K562 (cell line): Measurements from ENCODE around the gene GMDS. TPM values are rescaled to one million over a fixed set of nuclear protein-coding genes. Genes with fewer than 3 reads are reported as not detected.

Experiments used
- ATAC-seq: fragments of 200-7000 bp; cut with Tn5 transposase; 3 replicates; pipeline ENCODE4 v1.9.1; 2020; ENCODE audit warnings: moderate library complexity
- BruUV-seq: library from RNA; stranded (reverse); fragments of 400-500 nt; replicated peaks from 2 replicates; lab custom pipeline; 2021; lab: Mats Ljungman, UMichigan
- CTCF ChIA-PET: fragments of 300-600 bp; formaldehyde crosslinking; extraction: SDS; loops from one replicate; lab custom pipeline; 2021; ENCODE audit warnings: low intra/inter-chr PET ratio; lab: Yijun Ruan, JAX
- POLR2A ChIA-PET: fragments of 300-600, 350-650 bp; sonication (Branson Sonifier 250); formaldehyde crosslinking; extraction: SDS; loops from one replicate; lab custom pipeline; 2021; ENCODE audit warnings: antibody characterized with exemption, inconsistent platforms; lab: Yijun Ruan, JAX
- DNase-seq, 4 experiments: peaks; one replicate each; pipeline versions ENCODE4 v3.0.0 to v3.0.0-alpha.2; 2011 to 2018; ENCODE audit warnings: low spot score in 3 of 4, mixed read lengths in 3 of 4; ENCODE audit errors: extremely low read depth in 1 of 4
- FAIRE-seq: peaks from 2 replicates; lab custom pipeline; 2011; peaks lifted over from hg19 to GRCh38; lab: Jason Lieb, UNC
- H2AFZ ChIP-seq: 2 replicates; pipeline ENCODE4 v1.6.0; 2011; ENCODE audit warnings: low read depth, low read length, control low read depth, inconsistent platforms
- H3K27ac ChIP-seq: fragments of 200-600 bp; 3 replicates; pipeline ENCODE4 v1.8.0; 2011; ENCODE audit warnings: low read depth, mild to moderate bottlenecking, control low read depth, inconsistent platforms, low read length, moderate library complexity, mixed read lengths; ENCODE audit errors: extremely low read depth
- H3K27me3 ChIP-seq, 2 experiments: fragments of 300-600 bp in 1 of 2; 2 replicates in 1 of 2; 3 replicates in 1 of 2; pipeline versions ENCODE4 v1.6.0 to v1.8.0; 2011; ENCODE audit warnings: inconsistent platforms in 2 of 2, low read length in 2 of 2, mild to moderate bottlenecking in 1 of 2, mixed read lengths in 1 of 2, moderate library complexity in 1 of 2; ENCODE audit not compliant: control insufficient read depth in 2 of 2, insufficient read depth in 2 of 2
- H3K36me3 ChIP-seq: fragments of 300-600 bp; 3 replicates; pipeline ENCODE4 v1.8.0; 2011; ENCODE audit warnings: mild to moderate bottlenecking, low read length, inconsistent platforms; ENCODE audit not compliant: control insufficient read depth, insufficient read depth
- H3K4me1 ChIP-seq, 2 experiments: fragments of 200-600 bp in 1 of 2; replicated peaks in 1 of 2; 2 replicates in 1 of 2; 3 replicates in 1 of 2; pipeline versions ENCODE4 v1.5.1 to v1.8.0; 2011; ENCODE audit warnings: inconsistent platforms in 2 of 2, low read length in 2 of 2, mild to moderate bottlenecking in 1 of 2, mixed read lengths in 1 of 2, moderate library complexity in 1 of 2; ENCODE audit not compliant: control insufficient read depth in 2 of 2, insufficient read depth in 2 of 2
- H3K4me2 ChIP-seq: 2 replicates; pipeline ENCODE4 v1.6.1; 2011; ENCODE audit warnings: low read length, control low read depth, inconsistent platforms, mixed read lengths; ENCODE audit not compliant: insufficient read depth
- H3K4me3 ChIP-seq: fragments of 200-600 bp; sonication (generic), shearing (Covaris generic); 2 replicates; pipeline ENCODE4 v1.5.1; 2016; ENCODE audit warnings: control low read depth, inconsistent platforms
- H3K79me2 ChIP-seq: fragments of 200-600 bp; 3 replicates; pipeline ENCODE4 v1.8.0; 2011; ENCODE audit warnings: low read length, inconsistent platforms; ENCODE audit not compliant: control insufficient read depth, insufficient read depth
- H3K9ac ChIP-seq, 2 experiments: 2 replicates each; pipeline versions ENCODE4 v1.6.0 to v1.6.1; 2011; ENCODE audit warnings: low read depth in 2 of 2, low read length in 2 of 2, control low read depth in 1 of 2, inconsistent platforms in 1 of 2, mild to moderate bottlenecking in 1 of 2, mixed read lengths in 1 of 2; ENCODE audit not compliant: insufficient read depth in 1 of 2
- H3K9me1 ChIP-seq: one replicate; pipeline ENCODE4 v1.6.0; 2011; ENCODE audit warnings: inconsistent platforms, mild to moderate bottlenecking, low read length, moderate library complexity; ENCODE audit not compliant: control insufficient read depth, insufficient read depth
- H3K9me3 ChIP-seq: replicated peaks from 2 replicates; pipeline ENCODE4 v1.5.1; 2011; ENCODE audit warnings: low read depth, low read length, inconsistent platforms; ENCODE audit not compliant: control insufficient read depth, insufficient read depth
- H4K20me1 ChIP-seq: replicated peaks from 2 replicates; pipeline ENCODE4 v1.6.1; 2011; ENCODE audit warnings: low read length, inconsistent platforms, mixed read lengths; ENCODE audit not compliant: control insufficient read depth, insufficient read depth
- ETV1 ChIP-seq: fragments of 450-650 bp; conservative IDR thresholded peaks from 2 replicates; pipeline ENCODE4 v1.6.1; 2016; ENCODE audit warnings: missing genetic modification characterization, control low read depth, low read depth, missing compliant biosample characterization
- MEIS2 ChIP-seq: fragments of 450-650 bp; IDR thresholded peaks from 2 replicates; pipeline ENCODE4 v1.6.1; 2014; ENCODE audit warnings: mild to moderate bottlenecking; ENCODE audit not compliant: partially characterized antibody
- RFX7 ChIP-seq: fragments of 250-450 bp; sonication (Bioruptor Pico); IDR thresholded peaks from 2 replicates; pipeline ENCODE4 v1.5.1; 2021; ENCODE audit warnings: mild to moderate bottlenecking
- TAF15 ChIP-seq: fragments of 200-400 bp; formaldehyde crosslinking; IDR thresholded peaks from 2 replicates; pipeline ENCODE4 v1.6.1; 2017; ENCODE audit warnings: mild to moderate bottlenecking, low read depth, low read length, moderate library complexity
- ZKSCAN8 ChIP-seq: fragments of 200-800 bp; sonication (Bioruptor generic); IDR thresholded peaks from 2 replicates; pipeline ENCODE4 v1.6.1; 2016; ENCODE audit warnings: missing genetic modification characterization, missing compliant biosample characterization
- ZNF134 ChIP-seq: fragments of 250-450 bp; sonication (Bioruptor Pico); conservative IDR thresholded peaks from 2 replicates; pipeline ENCODE4 v1.4.0; 2020
- ZNF174 ChIP-seq: fragments of 250-450 bp; sonication (Bioruptor Pico); IDR thresholded peaks from 2 replicates; pipeline ENCODE4 v1.4.0; 2020; ENCODE audit warnings: mild to moderate bottlenecking
- WGBS: fragments of 100-300 bp; shearing (Covaris generic); methylation state at CpG from one replicate; pipeline ENCODE4 v1.1.6; 2016; ENCODE audit warnings: low coverage, mixed read lengths; ENCODE audit not compliant: insufficient coverage; ENCODE audit errors: missing lambda C conversion rate; 5-methylcytosine and 5-hydroxymethylcytosine counted together
- in situ Hi-C: fragments of 300-500 bp; cut with MboI; formaldehyde crosslinking; loops from 4 replicates; pipeline ENCODE4 v1.15.0; 2018; ENCODE audit warnings: inconsistent platforms, mixed read lengths
- intact Hi-C: fragments of 100-400 bp; cut with micrococcal nuclease; formaldehyde crosslinking; loops from 2 replicates; pipeline ENCODE4 v1.14.2; 2022
- polyA plus RNA-seq, 8 experiments: library from polyadenylated mRNA; depleted of rRNA in 4 of 8; stranded (reverse) in 5 of 8; unstranded in 3 of 8; fragments of >200 nt; fragmentation: Nextera tagmentation in 2 of 8; fragmentation: Illumina TruSeq in 1 of 8; extraction: Ambion mirVana in 2 of 8; extraction: Trizol in 1 of 8; gene quantifications; 2 replicates each; pipeline versions ENCODE4 v1.2.1 to v1.2.3, GENCODE V29; 2011 to 2014; ENCODE audit warnings: inconsistent platforms in 1 of 8, missing spikeins in 1 of 8
- total RNA-seq, 7 experiments: library from RNA; depleted of rRNA in 6 of 7; stranded (reverse); fragments of >200 nt in 6 of 7; fragmentation: Illumina TruSeq in 2 of 7; extraction: Trizol in 2 of 7; gene quantifications; 2 replicates each; pipeline versions ENCODE4 v1.2.1 to v1.2.3, GENCODE V29; 2011 to 2021; ENCODE audit warnings: low replicate concordance in 1 of 7
- TF ChIP-seq, protein P1 (sequence below): fragments of 200-800 bp; sonication (Bioruptor generic); IDR thresholded peaks from 2 replicates; pipeline ENCODE4 v1.6.1; 2017; ENCODE audit warnings: missing genetic modification characterization, missing compliant biosample characterization

Gene GMDS
- total and polyA plus RNA-seq, 9 of the 15 experiments (the other 6 are each of a cell fraction or from before 2014, with no cell fraction given): 0.48 to 31.8 (median 13.4) TPM

DNA sequence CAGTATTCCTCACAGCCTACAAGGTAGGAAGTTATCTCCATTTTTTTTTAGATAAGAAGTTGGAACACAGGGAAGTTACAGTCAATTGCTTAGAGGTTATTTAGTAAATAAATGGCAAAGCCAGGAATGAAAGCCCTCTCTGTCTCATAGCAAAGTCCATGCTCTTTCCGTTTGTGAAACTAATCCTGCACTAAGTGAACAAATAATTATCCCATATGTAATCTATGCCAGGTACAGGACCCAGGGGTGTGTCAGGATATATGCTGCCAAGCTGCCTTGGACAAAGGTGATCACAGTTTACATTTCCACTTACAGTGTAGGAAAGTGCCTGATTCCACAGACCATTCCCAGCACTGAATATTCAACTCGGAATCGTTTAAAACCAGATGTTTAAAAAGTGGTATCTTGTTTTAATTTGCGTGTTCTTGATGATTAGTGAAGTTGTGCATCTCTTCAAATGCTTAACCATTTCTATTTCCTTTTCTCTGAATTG lies 13.6 kb upstream of the GMDS start:
- H3K9me1 ChIP-seq: no peaks in the 10 kb centered on the region
- no peak overlapping the region for H3K27ac ChIP-seq
- H3K79me2 ChIP-seq: no peaks in the 10 kb centered on the region
- FAIRE-seq: no peak
- no peak overlapping the region for H3K4me3 ChIP-seq
- ChIA-PET POLR2A (interaction anchor here (0.8 to 1.3 kb wide), 2 partner anchors 8 to 375 kb away, joined by 3 to 4 read pairs; no protein-coding TSS in a partner anchor), CTCF (no interaction called here)
- TF ChIP-seq ZNF134 (CRISPR knock-in tag): no peak
- no peak for TF ChIP-seq ZKSCAN8 (CRISPR knock-in tag)
- no peak for TF ChIP-seq ETV1
- TF ChIP-seq TAF15: no peak
- TF ChIP-seq RFX7: no peak
- TF ChIP-seq, protein P1, sequence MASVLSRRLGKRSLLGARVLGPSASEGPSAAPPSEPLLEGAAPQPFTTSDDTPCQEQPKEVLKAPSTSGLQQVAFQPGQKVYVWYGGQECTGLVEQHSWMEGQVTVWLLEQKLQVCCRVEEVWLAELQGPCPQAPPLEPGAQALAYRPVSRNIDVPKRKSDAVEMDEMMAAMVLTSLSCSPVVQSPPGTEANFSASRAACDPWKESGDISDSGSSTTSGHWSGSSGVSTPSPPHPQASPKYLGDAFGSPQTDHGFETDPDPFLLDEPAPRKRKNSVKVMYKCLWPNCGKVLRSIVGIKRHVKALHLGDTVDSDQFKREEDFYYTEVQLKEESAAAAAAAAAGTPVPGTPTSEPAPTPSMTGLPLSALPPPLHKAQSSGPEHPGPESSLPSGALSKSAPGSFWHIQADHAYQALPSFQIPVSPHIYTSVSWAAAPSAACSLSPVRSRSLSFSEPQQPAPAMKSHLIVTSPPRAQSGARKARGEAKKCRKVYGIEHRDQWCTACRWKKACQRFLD (CRISPR knock-in tag): no peak
- TF ChIP-seq MEIS2: no peak
- no peak for TF ChIP-seq ZNF174
- 9% methylated on average over 4 of the region's 4 CpGs for WGBS
- H3K9ac ChIP-seq: no peak overlapping the region
- no TSS peak for BruUV-seq
- in situ Hi-C loops (no loop called here), intact Hi-C loops (no loop called here)
- H3K9me3 ChIP-seq: no peaks in the 10 kb centered on the region
- no peak for DNase-seq
- H3K4me2 ChIP-seq: no peak overlapping the region
- H3K36me3 ChIP-seq: no peaks in the 10 kb centered on the region
- H4K20me1 ChIP-seq: no peaks in the 10 kb centered on the region
- no peaks in the 10 kb centered on the region for H3K4me1 ChIP-seq
- no peaks in the 10 kb centered on the region for H3K27me3 ChIP-seq
- H2AFZ ChIP-seq: no peak overlapping the region
- no peak for ATAC-seq
